Putamen (tissue), 1 donor: ENCODE data around the gene MLC1.
A peak's percentile ranks its signal among the peaks of the same experiment; 100 is the strongest.

ENCODE experiments used
- DNase-seq: peaks from one replicate; pipeline ENCODE4 v3.0.0-alpha.2; 2016; ENCODE audit warnings: low spot score

Gene MLC1

GRCh38 chr22:50035976-50036724, 49.1 kb downstream of the MLC1 start:
- DNase-seq: no peak

GRCh38 chr22:50035131-50035881, 49.9 kb downstream of the MLC1 start:
- no peak for DNase-seq

- DNase-seq: no peak
Measured at GRCh38 chr22:50034126-50035081, 50.8 kb downstream of the MLC1 start.

GRCh38 chr22:50032941-50033601, 52.2 kb downstream of the MLC1 start:
- no peak for DNase-seq

DNA sequence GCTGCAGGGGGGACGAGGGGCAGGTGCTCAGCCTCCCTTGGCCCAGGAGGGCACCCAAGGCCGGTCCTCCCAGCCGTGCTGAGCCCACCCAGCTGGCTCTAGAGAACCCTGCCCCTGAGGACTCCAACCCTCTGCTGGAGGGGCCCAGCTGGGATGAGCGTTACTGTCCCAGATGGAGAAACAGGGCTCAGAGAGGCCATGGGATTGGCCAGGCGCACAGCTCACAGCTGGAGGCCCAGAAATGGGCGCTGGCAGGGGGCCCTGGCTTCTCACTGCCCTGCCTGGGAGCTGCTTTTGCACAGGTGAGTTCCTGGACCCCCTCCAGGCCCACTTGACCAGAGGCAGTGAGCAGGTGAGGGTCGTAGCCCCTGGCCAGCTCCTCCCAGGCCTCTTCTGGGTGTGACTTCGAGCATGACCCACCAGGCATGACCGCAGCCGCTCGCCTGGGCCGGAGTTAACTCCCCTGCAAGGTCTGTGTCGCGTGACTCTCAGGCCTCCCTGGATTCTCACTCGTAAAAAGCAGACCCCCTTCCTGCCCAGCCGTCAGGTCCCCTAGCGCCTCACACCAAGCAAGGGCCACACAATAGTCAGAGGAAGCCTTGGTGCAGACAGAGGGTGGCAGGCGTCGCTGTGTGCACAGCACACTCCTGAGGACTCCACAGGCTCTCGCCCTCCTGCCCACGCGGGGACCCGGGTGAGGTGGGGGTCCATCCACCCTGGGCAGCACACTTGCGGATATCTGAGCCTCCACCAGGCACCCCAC, 52.9 kb downstream of the MLC1 start:
- no peak for DNase-seq

GRCh38 chr22:50031189-50032091, 53.8 kb downstream of the MLC1 start:
- DNase-seq: no peak

- DNase-seq: peak; percentile 56
Measured at GRCh38 chr22:50030297-50031188, 54.7 kb downstream of the MLC1 start.

GRCh38 chr22:50027639-50028537, 57.3 kb downstream of the MLC1 start:
- DNase-seq: peak; percentile 72

DNA sequence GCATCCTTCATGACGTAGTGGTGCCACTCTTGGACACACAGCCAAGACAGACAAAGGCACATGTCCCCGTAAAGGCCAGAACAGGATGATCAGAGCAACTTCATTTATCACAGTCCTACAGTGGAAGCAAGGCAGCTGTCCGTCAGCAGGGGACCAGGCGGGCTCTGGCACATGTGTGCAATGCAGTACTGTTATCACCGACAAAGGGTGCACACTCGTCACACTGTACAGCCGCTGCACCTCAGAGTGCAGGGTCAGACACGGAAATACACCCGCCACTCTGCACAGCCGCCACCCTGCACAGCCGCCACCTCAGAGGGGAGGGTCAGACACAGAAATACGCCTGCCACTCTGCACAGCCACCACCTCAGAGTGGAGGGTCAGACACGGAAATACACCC, 59.2 kb downstream of the MLC1 start:
- DNase-seq: no peak

DNA sequence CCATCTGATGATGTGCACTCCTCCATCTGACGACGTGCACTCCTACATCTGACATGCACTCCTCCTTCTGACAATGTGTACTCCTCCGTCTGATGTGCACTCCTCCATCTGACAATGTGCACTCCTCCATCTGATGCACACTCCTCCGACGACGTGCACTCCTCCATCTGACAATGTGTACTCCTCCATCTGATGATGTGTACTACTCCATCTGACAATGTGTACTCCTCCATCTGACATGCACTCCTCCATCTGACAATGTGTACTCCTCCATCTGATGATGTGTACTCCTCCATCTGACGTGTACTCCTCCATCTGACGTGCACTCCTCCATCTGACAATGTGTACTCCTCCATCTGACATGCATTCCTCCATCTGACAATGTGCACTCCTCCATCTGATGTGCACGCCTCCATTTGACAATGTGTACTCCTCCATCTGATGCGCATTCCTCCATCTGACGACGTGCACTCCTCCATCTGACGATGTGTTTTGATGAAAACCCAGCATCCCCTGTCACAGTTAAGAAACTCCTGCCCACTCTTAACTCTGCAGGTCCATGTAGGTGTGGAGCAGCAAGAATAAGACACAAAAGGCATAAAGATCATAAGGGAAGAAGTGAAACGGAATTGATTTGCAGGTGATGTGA, 62.9 kb downstream of the MLC1 start:
- peak; percentile 73 for DNase-seq

DNA sequence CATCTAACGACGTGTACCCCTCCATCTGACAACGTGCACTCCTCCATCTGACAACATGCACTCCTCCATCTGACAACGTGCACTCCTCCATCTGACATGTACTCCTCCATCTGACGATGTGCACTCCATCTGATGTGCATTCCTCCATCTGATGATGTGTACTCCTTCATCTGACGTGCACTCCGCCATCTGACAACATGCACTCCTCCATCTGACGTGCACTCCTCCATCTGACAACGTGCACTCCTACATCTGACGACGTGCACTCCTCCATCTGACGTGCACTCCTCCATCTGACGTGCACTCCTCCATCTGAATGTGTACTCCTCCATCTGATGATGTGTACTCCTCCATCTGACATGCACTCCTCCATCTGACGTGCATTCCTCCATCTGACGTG, 64.6 kb downstream of the MLC1 start:
- DNase-seq: no peak

GRCh38 chr22:50019316-50019715, 65.9 kb downstream of the MLC1 start:
- no peak for DNase-seq

DNA sequence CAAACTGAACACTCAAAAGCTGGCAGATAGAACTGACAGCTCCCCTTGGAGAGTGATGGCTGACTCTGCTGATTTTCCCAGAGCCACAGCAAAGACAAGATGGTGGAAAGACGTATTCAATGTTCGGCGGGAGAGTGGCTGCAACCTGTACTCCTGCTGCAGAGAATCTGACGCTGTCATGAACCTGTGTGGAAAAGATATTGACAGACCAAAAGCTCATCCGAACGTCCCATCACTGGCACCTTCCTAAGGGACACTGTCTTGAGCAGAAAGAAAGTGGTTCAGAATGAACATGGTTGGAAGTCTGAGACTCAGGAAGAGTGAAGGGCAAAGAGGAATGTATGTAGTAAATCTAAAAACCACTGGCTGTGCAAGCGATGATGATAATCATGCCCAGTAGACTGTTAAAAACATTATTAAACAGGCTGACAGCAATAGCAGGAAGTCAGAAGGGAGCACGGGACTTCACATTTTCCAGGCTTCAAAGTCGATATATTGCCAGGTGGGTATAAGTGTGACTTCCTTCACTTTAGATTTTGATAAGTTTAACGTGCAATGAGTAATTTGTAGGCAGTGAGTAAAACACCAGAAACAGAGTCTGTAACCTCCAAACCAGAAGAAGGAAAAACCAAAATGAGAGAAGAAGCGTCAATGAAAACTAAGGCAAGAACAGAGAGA, 66.5 kb downstream of the MLC1 start:
- no peak for DNase-seq

GRCh38 chr22:50017701-50018224, 67.5 kb downstream of the MLC1 start:
- no peak for DNase-seq

DNA sequence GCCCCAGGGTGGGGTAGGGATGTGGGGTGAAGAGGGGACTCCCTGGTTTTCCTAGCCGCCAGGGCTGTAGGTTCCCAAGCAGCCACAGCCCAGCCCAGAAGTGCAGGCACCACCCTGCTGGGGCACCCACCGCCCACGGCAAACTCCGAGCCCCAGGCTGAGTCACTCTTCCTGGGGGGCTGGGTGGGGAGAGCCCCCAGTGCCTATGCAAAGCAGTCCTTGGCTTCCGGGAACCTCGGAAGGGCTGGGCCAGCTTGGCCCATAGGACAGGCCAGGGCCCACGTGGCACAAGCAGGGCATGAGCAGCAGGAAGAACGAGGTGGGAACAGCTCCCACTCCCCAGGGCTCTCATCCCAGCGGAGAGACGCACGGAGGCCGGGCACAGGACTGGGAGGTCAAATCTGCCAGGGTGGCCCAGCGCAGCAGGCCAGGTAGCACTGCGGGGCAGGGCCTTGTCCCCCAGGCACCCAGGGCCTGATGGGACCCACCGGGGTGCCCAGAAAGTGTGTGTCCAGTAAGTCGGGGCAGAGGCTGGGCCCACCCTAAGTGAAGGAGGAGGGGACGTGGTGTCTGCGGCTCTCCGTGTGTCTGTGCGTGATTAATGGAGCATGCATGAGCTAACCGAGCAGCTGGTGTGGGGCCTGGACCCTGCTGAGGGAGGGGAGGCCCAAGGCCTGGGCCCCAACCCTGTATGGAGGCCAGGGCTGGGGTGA, 68.1 kb downstream of the MLC1 start:
- DNase-seq: no peak
